H1 (cell line): ENCODE results near the gene MAD2L2. TPM values are rescaled to one million over a fixed set of nuclear protein-coding genes. Genes with fewer than 3 reads are reported as not detected.
"Not testable (repeated sequence)": the region's sequence is repeated elsewhere in the genome, so short reads cannot be mapped to it uniquely, and the experiment has no call there.

Experiments used
- CTCF ChIA-PET: fragments of 300-600 bp; sonication (Branson Sonifier 250); formaldehyde crosslinking; loops from one replicate; lab custom pipeline; 2021; ENCODE audit not compliant: partially characterized antibody; lab: Charles Lee
- POLR2A ChIA-PET: fragments of 300-600 bp; sonication (Branson Sonifier 250); formaldehyde crosslinking; loops from one replicate; lab custom pipeline; 2021; ENCODE audit warnings: inconsistent platforms; ENCODE audit not compliant: partially characterized antibody; lab: Charles Lee
- DNase-seq, 2 experiments: peaks; one replicate each; pipeline versions ENCODE4 v3.0.0 to v3.0.0-alpha.2; 2010 to 2022; ENCODE audit warnings: low spot score in 2 of 2, low read depth in 1 of 2, mixed read lengths in 1 of 2
- FAIRE-seq: peaks from 2 replicates; lab custom pipeline; 2011; peaks lifted over from hg19 to GRCh38; lab: Jason Lieb, UNC
- H2AFZ ChIP-seq: 2 replicates; pipeline ENCODE4 v1.8.1; 2012; ENCODE audit warnings: low read length, inconsistent platforms
- H2AK5ac ChIP-seq: 2 replicates; pipeline ENCODE4 v1.6.1; 2013; ENCODE audit warnings: low read depth, low read length
- H2BK120ac ChIP-seq: replicated peaks from 2 replicates; pipeline ENCODE3; 2013; ENCODE audit warnings: low read depth, low read length, inconsistent platforms
- H2BK12ac ChIP-seq: 2 replicates; pipeline ENCODE4 v1.6.1; 2013; ENCODE audit warnings: low read depth, low read length
- H2BK15ac ChIP-seq: 2 replicates; pipeline ENCODE4 v1.6.1; 2013; ENCODE audit warnings: low read length
- H2BK20ac ChIP-seq: 2 replicates; pipeline ENCODE4 v1.6.1; 2013; ENCODE audit warnings: low read length
- H2BK5ac ChIP-seq: 2 replicates; pipeline ENCODE4 v1.6.1; 2013; ENCODE audit warnings: low read depth, low read length
- H3K14ac ChIP-seq: 2 replicates; pipeline ENCODE4 v1.6.1; 2013; ENCODE audit warnings: inconsistent platforms; ENCODE audit not compliant: insufficient read length
- H3K18ac ChIP-seq: 2 replicates; pipeline ENCODE4 v1.6.1; 2013; ENCODE audit warnings: low read length; ENCODE audit errors: extremely low read depth
- H3K23ac ChIP-seq: 2 replicates; pipeline ENCODE4 v1.6.1; 2013; ENCODE audit warnings: inconsistent platforms; ENCODE audit not compliant: insufficient read length
- H3K23me2 ChIP-seq: 2 replicates; pipeline ENCODE4 v1.6.1; 2013; ENCODE audit warnings: low read depth, low read length
- H3K27ac ChIP-seq: 2 replicates; pipeline ENCODE4 v1.6.1; 2011; ENCODE audit warnings: low read depth, low read length, inconsistent platforms
- H3K27me3 ChIP-seq, 4 experiments: replicated peaks in 1 of 4; 1 replicate in 1 of 4; 2 replicates in 3 of 4; pipeline versions ENCODE4 v1.6.1 to v1.8.1; 2011 to 2013; ENCODE audit warnings: low read length in 3 of 4, mild to moderate bottlenecking in 3 of 4, inconsistent platforms in 2 of 4, mixed read lengths in 2 of 4, moderate library complexity in 1 of 4; ENCODE audit not compliant: control insufficient read depth in 3 of 4, insufficient read depth in 3 of 4; ENCODE audit errors: extremely low read depth in 1 of 4
- H3K36me3 ChIP-seq, 4 experiments: 2 replicates each; pipeline versions ENCODE4 v1.6.1 to v1.8.1; 2011 to 2013; ENCODE audit warnings: mild to moderate bottlenecking in 4 of 4, low read length in 3 of 4, moderate library complexity in 2 of 4, control low read depth in 1 of 4, inconsistent platforms in 1 of 4; ENCODE audit not compliant: insufficient read depth in 4 of 4, control insufficient read depth in 2 of 4
- H3K4ac ChIP-seq: replicated peaks from 2 replicates; pipeline ENCODE3; 2013; ENCODE audit warnings: low read length, low read depth, mixed read lengths, inconsistent platforms; ENCODE audit not compliant: insufficient read length
- H3K4me1 ChIP-seq, 4 experiments: replicated peaks in 1 of 4; 1 replicate in 1 of 4; 2 replicates in 3 of 4; pipeline versions ENCODE4 v1.6.1 to v1.8.1; 2011 to 2013; ENCODE audit warnings: low read length in 3 of 4, inconsistent platforms in 2 of 4, mixed read lengths in 1 of 4; ENCODE audit not compliant: insufficient read depth in 4 of 4, control insufficient read depth in 3 of 4
- H3K4me2 ChIP-seq, 2 experiments: 2 replicates each; pipeline versions ENCODE4 v1.6.1 to v1.8.1; 2011 to 2013; ENCODE audit warnings: low read depth in 2 of 2, low read length in 2 of 2, control low read depth in 1 of 2, inconsistent platforms in 1 of 2, mild to moderate bottlenecking in 1 of 2; ENCODE audit not compliant: insufficient read depth in 1 of 2
- H3K4me3 ChIP-seq, 4 experiments: fragments of 200-600, 300-600 bp in 1 of 4; sonication (generic), shearing (Covaris generic), sonication (Bioruptor Twin) in 1 of 4; 2 replicates each; pipeline versions ENCODE4 v1.5.1 to v1.8.1; 2011 to 2016; ENCODE audit warnings: low read length in 4 of 4, low read depth in 3 of 4, control low read depth in 2 of 4, inconsistent platforms in 2 of 4, mild to moderate bottlenecking in 2 of 4, mixed read lengths in 1 of 4, moderate library complexity in 1 of 4; ENCODE audit not compliant: insufficient read depth in 2 of 4; ENCODE audit errors: extremely low read depth in 1 of 4
- H3K56ac ChIP-seq: replicated peaks from 2 replicates; pipeline ENCODE3; 2013; ENCODE audit warnings: low read depth, mild to moderate bottlenecking, mixed read lengths, low read length, inconsistent platforms; ENCODE audit not compliant: insufficient read length
- H3K79me1 ChIP-seq: 2 replicates; pipeline ENCODE4 v1.6.1; 2013; ENCODE audit warnings: low read depth, low read length, control low read depth
- H3K79me2 ChIP-seq, 2 experiments: 2 replicates each; pipeline versions ENCODE4 v1.6.1 to v1.8.1; 2012 to 2013; ENCODE audit warnings: low read length in 2 of 2, mild to moderate bottlenecking in 2 of 2, inconsistent platforms in 1 of 2; ENCODE audit not compliant: insufficient read depth in 2 of 2, control insufficient read depth in 1 of 2
- H3K9ac ChIP-seq, 4 experiments: replicated peaks in 1 of 4; 1 replicate in 1 of 4; 2 replicates in 3 of 4; pipeline versions ENCODE4 v1.6.1 to v1.8.1; 2011 to 2013; ENCODE audit warnings: low read depth in 3 of 4, low read length in 3 of 4, control low read depth in 2 of 4, mild to moderate bottlenecking in 2 of 4, moderate library complexity in 2 of 4, inconsistent platforms in 1 of 4; ENCODE audit errors: extremely low read depth in 1 of 4
- H3K9me3 ChIP-seq, 2 experiments: 2 replicates each; pipeline versions ENCODE4 v1.6.1 to v1.8.1; 2012 to 2013; ENCODE audit warnings: mild to moderate bottlenecking in 2 of 2, moderate library complexity in 2 of 2, control low read depth in 1 of 2, inconsistent platforms in 1 of 2, low read depth in 1 of 2, low read length in 1 of 2, mixed read lengths in 1 of 2; ENCODE audit not compliant: insufficient read depth in 2 of 2
- H4K20me1 ChIP-seq, 2 experiments: replicated peaks in 1 of 2; 2 replicates each; pipeline versions ENCODE3 to v1.8.1; 2011 to 2013; ENCODE audit warnings: inconsistent platforms in 2 of 2, low read length in 2 of 2, mild to moderate bottlenecking in 1 of 2; ENCODE audit not compliant: insufficient read depth in 2 of 2, control insufficient read depth in 1 of 2
- H4K5ac ChIP-seq: 2 replicates; pipeline ENCODE4 v1.6.1; 2013; ENCODE audit warnings: low read length, low read depth, mixed read lengths, inconsistent platforms; ENCODE audit not compliant: insufficient read length
- H4K8ac ChIP-seq: 2 replicates; pipeline ENCODE4 v1.8.0; 2013; ENCODE audit warnings: mild to moderate bottlenecking, moderate library complexity, low read length, inconsistent platforms; ENCODE audit not compliant: insufficient read depth; ENCODE audit errors: extremely low read depth
- H4K91ac ChIP-seq: replicated peaks from 2 replicates; pipeline ENCODE3; 2013; ENCODE audit warnings: low read length, mixed read lengths, inconsistent platforms; ENCODE audit not compliant: insufficient read length
- CTCF ChIP-seq, 3 experiments: IDR thresholded peaks; 1 replicate in 2 of 3; 2 replicates in 1 of 3; pipeline versions ENCODE4 v1.5.1 to v1.6.1; 2011; ENCODE audit warnings: low read length in 3 of 3, mild to moderate bottlenecking in 3 of 3, inconsistent platforms in 2 of 3, low read depth in 1 of 3, moderate library complexity in 1 of 3; ENCODE audit not compliant: insufficient read depth in 1 of 3; ENCODE audit errors: control extremely low read depth in 1 of 3
- KDM1A ChIP-seq: fragments of 200-600, 300-600 bp; sonication (generic); IDR thresholded peaks from 2 replicates; pipeline ENCODE4 v1.7.1; 2016; ENCODE audit warnings: mild to moderate bottlenecking, low read length, borderline replicate concordance
- RAD21 ChIP-seq, 2 experiments: IDR thresholded peaks in 1 of 2; conservative IDR thresholded peaks in 1 of 2; 2 replicates each; pipeline ENCODE4 v1.6.1; 2011; ENCODE audit warnings: low read depth in 2 of 2, low read length in 2 of 2, improper control_type of control experiment in 1 of 2, inconsistent platforms in 1 of 2, mild to moderate bottlenecking in 1 of 2, moderate library complexity in 1 of 2
- TEAD4 ChIP-seq: IDR thresholded peaks from 2 replicates; pipeline ENCODE4 v1.6.1; 2012; ENCODE audit warnings: low read depth, low read length, inconsistent platforms, mixed read lengths
- WGBS, 2 experiments: shearing (Covaris generic) in 1 of 2; methylation state at CpG; one replicate each; pipeline versions ENCODE4 v1.1.6 to v1.1.7; 2013 to 2015; ENCODE audit warnings: low lambda C conversion rate in 2 of 2, mixed read lengths in 2 of 2, inconsistent platforms in 1 of 2, low coverage in 1 of 2, missing lambda C conversion rate in 1 of 2; ENCODE audit not compliant: insufficient replicate concordance in 2 of 2, insufficient coverage in 1 of 2, insufficient read length in 1 of 2; ENCODE audit errors: extremely low coverage in 1 of 2, missing lambda C conversion rate in 1 of 2; 5-methylcytosine and 5-hydroxymethylcytosine counted together
- polyA plus RNA-seq, 7 experiments: library from polyadenylated mRNA; depleted of rRNA in 3 of 7; stranded (reverse) in 5 of 7; unstranded in 2 of 7; fragments of >200 nt in 5 of 7; fragments of 200-250 nt in 2 of 7; gene quantifications; 1 replicate in 5 of 7; 2 replicates in 1 of 7; 4 replicates in 1 of 7; pipeline versions ENCODE4 v1.2.1 to v1.2.3, GENCODE V29; 2011 to 2013; ENCODE audit warnings: missing spikeins in 2 of 7, mixed read lengths in 2 of 7
- total RNA-seq: library from RNA; stranded (reverse); fragmentation: NEBNext Ultra II Directional; extraction: Animal tissue kit (Norgen Biotek cat#: 25700); gene quantifications from 2 replicates; pipeline ENCODE4 v1.2.1, GENCODE V29; 2021

The MAD2L2 gene
- total and polyA plus RNA-seq, 2 of the 8 experiments (the other 6 are each of a cell fraction or from before 2014, with no cell fraction given): 310 to 469 TPM

- not testable (repeated sequence) for H4K5ac ChIP-seq, H3K4me3 ChIP-seq, H3K4ac ChIP-seq, H2AFZ ChIP-seq, H3K14ac ChIP-seq, H4K91ac ChIP-seq, H3K79me2 ChIP-seq, H3K27me3 ChIP-seq, H3K9me3 ChIP-seq, H2AK5ac ChIP-seq, H2BK12ac ChIP-seq, H3K79me1 ChIP-seq, H3K9ac ChIP-seq, H2BK20ac ChIP-seq, H4K20me1 ChIP-seq, H3K56ac ChIP-seq, H3K36me3 ChIP-seq, H4K8ac ChIP-seq, H2BK120ac ChIP-seq, H3K4me1 ChIP-seq, H2BK5ac ChIP-seq, H2BK15ac ChIP-seq, H3K23ac ChIP-seq, H3K18ac ChIP-seq, H3K27ac ChIP-seq, H3K4me2 ChIP-seq, H3K23me2 ChIP-seq
- FAIRE-seq (peak; percentile 95), DNase-seq (peak in 1 of 2 experiments; percentile 81)
- WGBS, 2 experiments: 66% methylated on average over 18 of the region's 18 CpGs; no CpG with 5 or more reads in 1 of the 2 experiments
- CTCF ChIA-PET: interaction anchor here (0.7 to 6.3 kb wide), 61 partner anchors 8 to 605 kb away, joined by 3 to 66 read pairs (median 4); partner anchors contain the start of genes DISP3 and MTOR
- peak; percentile 99 to 100 for TF ChIP-seq RAD21 (IDR thresholded peaks at IDR 0.05 in 1 of 2, conservative IDR thresholded peaks at IDR 0.05 in 1 of 2; ENCODE audit: low read depth in 2 of 2, low read length in 2 of 2)
- TF ChIP-seq KDM1A: peak; percentile 18; the same call in 1 of the 2 replicates
- TF ChIP-seq TEAD4: 0 out of 2 replicates have a peak, but pooled peaks have one; percentile 4
- peak; percentile 89 to 99 (median 95) for TF ChIP-seq CTCF (IDR thresholded peaks at IDR 0.05; ENCODE audit: control extremely low read depth in 1 of 3, insufficient read depth in 1 of 3, low read depth in 1 of 3, low read length in 3 of 3)
- POLR2A ChIA-PET: interaction anchor here (0.6 to 3.4 kb wide), 7 partner anchors 48 to 367 kb away, joined by 3 to 12 read pairs (median 3); partner anchors contain the start of genes DISP3 and DRAXIN
These were observed 38.4 kb downstream of the MAD2L2 start for GRCh38 chr1:11642418-11643017.
